CD4-positive, alpha-beta T cell treated with Interleukin-15 for 1 hour (primary cell): ENCODE data around the gene FBXO10.
"Not testable (repeated sequence)": the region's sequence is repeated elsewhere in the genome, so short reads cannot be mapped to it uniquely, and the experiment has no call there.

ENCODE experiments used
- DNase-seq: peaks from one replicate; pipeline ENCODE4 v3.0.0-alpha.2; 2020

FBXO10 gene

GRCh38 chr9:37547328-37547878 is 28.8 kb downstream of the FBXO10 start:
- no peak for DNase-seq

- DNase-seq: no peak
These were observed 32.7 kb downstream of the FBXO10 start for GRCh38 chr9:37543468-37543867.

- DNase-seq: no peak
These were observed 33.3 kb downstream of the FBXO10 start for GRCh38 chr9:37542895-37543294.

GRCh38 chr9:37542488-37542887 is 33.7 kb downstream of the FBXO10 start:
- no peak for DNase-seq

GRCh38 chr9:37541465-37541864 is 34.7 kb downstream of the FBXO10 start:
- DNase-seq: no peak

GRCh38 chr9:37540634-37541033 is 35.5 kb downstream of the FBXO10 start:
- DNase-seq: no peak

GRCh38 chr9:37539634-37540033 is 36.5 kb downstream of the FBXO10 start:
- no peak for DNase-seq

GRCh38 chr9:37538099-37538498 is 38.1 kb downstream of the FBXO10 start:
- DNase-seq: no peak

GRCh38 chr9:37534901-37535300 is 41.3 kb downstream of the FBXO10 start:
- no peak for DNase-seq

- DNase-seq: no peak
These were observed 41.8 kb downstream of the FBXO10 start for GRCh38 chr9:37534412-37534811.

GRCh38 chr9:37531699-37532098 is 44.5 kb downstream of the FBXO10 start:
- DNase-seq: peak; percentile 52

GRCh38 chr9:37528652-37529471 is 47.3 kb downstream of the FBXO10 start:
- DNase-seq: peak; percentile 78

GRCh38 chr9:37523916-37524315 is 52.3 kb downstream of the FBXO10 start:
- DNase-seq: no peak

GRCh38 chr9:37522971-37523370 is 53.2 kb downstream of the FBXO10 start:
- no peak for DNase-seq

- DNase-seq: no peak
These were observed 55.1 kb downstream of the FBXO10 start for GRCh38 chr9:37521111-37521510.

- no peak for DNase-seq
These were observed 55.5 kb downstream of the FBXO10 start for GRCh38 chr9:37520641-37521040.

GRCh38 chr9:37517923-37518322 is 58.3 kb downstream of the FBXO10 start:
- no peak for DNase-seq

- no peak for DNase-seq
These were observed 60.4 kb downstream of the FBXO10 start for GRCh38 chr9:37515620-37516258.

- DNase-seq: no peak
These were observed 61.2 kb downstream of the FBXO10 start for GRCh38 chr9:37514999-37515398.

GRCh38 chr9:37514415-37514814 is 61.8 kb downstream of the FBXO10 start:
- not testable (repeated sequence) for DNase-seq

GRCh38 chr9:37512437-37512836 is 63.7 kb downstream of the FBXO10 start:
- peak; percentile 67 for DNase-seq

- no peak for DNase-seq
These were observed 64.9 kb downstream of the FBXO10 start for GRCh38 chr9:37511016-37512010.

GRCh38 chr9:37510053-37510452 is 66.1 kb downstream of the FBXO10 start:
- not testable (repeated sequence) for DNase-seq
